H1 (cell line): Measurements from ENCODE around the gene LYZ.

Source experiments
- CTCF ChIP-seq, 3 experiments: IDR thresholded peaks; 1 replicate in 2 of 3; 2 replicates in 1 of 3; pipeline versions ENCODE4 v1.5.1 to v1.6.1; 2011; ENCODE audit warnings: low read length in 3 of 3, mild to moderate bottlenecking in 3 of 3, inconsistent platforms in 2 of 3, low read depth in 1 of 3, moderate library complexity in 1 of 3; ENCODE audit not compliant: insufficient read depth in 1 of 3; ENCODE audit errors: control extremely low read depth in 1 of 3
- EGR1 ChIP-seq: IDR thresholded peaks from 2 replicates; pipeline ENCODE4 v1.6.1; 2011; ENCODE audit warnings: low read depth, low read length, borderline replicate concordance

GRCh38 chr12:69343357-69343756 lies 4.8 kb upstream of the LYZ start:
- no peak for TF ChIP-seq EGR1
- no peak for TF ChIP-seq CTCF (IDR thresholded peaks at IDR 0.05; ENCODE audit: control extremely low read depth in 1 of 3, insufficient read depth in 1 of 3, low read depth in 1 of 3, low read length in 3 of 3)
